Esophagus squamous epithelium (tissue), 5 donors: ENCODE results near the gene PKN2. TPM values are rescaled to one million over a fixed set of nuclear protein-coding genes. Genes with fewer than 3 reads are reported as not detected.

ENCODE experiments used
- DNase-seq: peaks from one replicate; lab custom pipeline; 2025; lab: John Stamatoyannopoulos, UW
- H3K27ac ChIP-seq, 4 donors: fragments of 200-600 bp; sonication (generic); one replicate each; pipeline ENCODE4 v1.5.1; 2016 to 2019; ENCODE audit warnings: mild to moderate bottlenecking in 1 of 4
- H3K27me3 ChIP-seq, 4 donors: fragments of 200-600 bp; sonication (generic); 1 replicate in 3 of 4; 2 replicates in 1 of 4; pipeline versions ENCODE4 v1.5.1 to v1.6.0; 2017 to 2021; ENCODE audit warnings: antibody characterized with exemption in 1 of 4
- H3K36me3 ChIP-seq, 3 donors: fragments of 200-600 bp; sonication (generic); one replicate each; pipeline ENCODE4 v1.5.1; 2016 to 2019
- H3K4me1 ChIP-seq, 3 donors: fragments of 200-600 bp; sonication (generic); one replicate each; pipeline ENCODE4 v1.5.1; 2017 to 2019
- H3K4me3 ChIP-seq, 4 donors: fragments of 200-600 bp; sonication (generic); 1 replicate in 3 of 4; 2 replicates in 1 of 4; pipeline ENCODE4 v1.5.1; 2016 to 2019; ENCODE audit warnings: mild to moderate bottlenecking in 2 of 4, moderate library complexity in 1 of 4
- H3K9me3 ChIP-seq, 3 donors: fragments of 200-600 bp; sonication (generic); one replicate each; pipeline ENCODE4 v1.5.1; 2016 to 2019
- POLR2A ChIP-seq, 4 donors: fragments of 450-650 bp; IDR thresholded peaks; one replicate each; pipeline ENCODE4 v1.6.1; 2017; ENCODE audit warnings: antibody characterized with exemption in 4 of 4, mild to moderate bottlenecking in 4 of 4, moderate library complexity in 3 of 4
- WGBS, 2 donors: methylation state at CpG; one replicate each; pipeline ENCODE4 v1.1.5; 2018; 5-methylcytosine and 5-hydroxymethylcytosine counted together
- intact Hi-C: fragments of 100-400 bp; cut with DNase I; formaldehyde crosslinking; loops from one replicate; pipeline ENCODE4 v1.15.0; 2022
- total RNA-seq, 4 donors: library from RNA; depleted of rRNA; stranded (reverse); fragments of >200 nt; gene quantifications; one replicate each; pipeline ENCODE4 v1.1.0, GENCODE V29; 2016
- TF ChIP-seq, protein P1 (sequence below), 6 experiments: fragments of 450-650 bp in 4 of 6; fragments of 200-600 bp in 2 of 6; sonication (generic) in 2 of 6; IDR thresholded peaks; one replicate each; pipeline ENCODE4 v1.5.1; 2016 to 2019; ENCODE audit warnings: antibody characterized with exemption in 6 of 6, mild to moderate bottlenecking in 4 of 6, moderate library complexity in 4 of 6
- donor health status: DM: yes; HTN: yes; CAD: no.

The PKN2 gene
- total RNA-seq, 4 donors from 2014 or later, result 26.1 to 54.0 (median 34.8) TPM

DNA sequence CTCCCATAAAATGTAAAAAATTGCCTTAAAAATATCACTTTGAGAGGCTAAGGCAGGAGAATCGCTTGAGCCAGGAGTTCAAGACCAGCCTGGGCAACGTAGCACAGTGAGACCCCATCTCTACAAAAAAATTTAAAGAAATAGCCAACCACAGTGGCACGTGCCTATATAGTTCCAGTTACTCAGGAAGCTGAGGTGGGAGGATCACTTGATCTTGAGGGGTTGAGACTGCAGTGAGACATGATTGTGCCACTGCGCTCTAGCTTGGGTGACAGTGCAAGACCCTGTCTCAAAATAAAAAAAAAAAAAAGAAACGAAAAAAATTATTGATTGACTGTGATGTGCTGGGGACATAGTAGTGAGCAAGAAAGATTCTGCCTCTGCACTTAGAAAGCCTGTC is 38.4 kb downstream of the PKN2 start:
- 91% methylated on average over 5 of the region's 5 CpGs for WGBS, 2 donors
- Histone ChIP-seq H3K36me3 (peaks cover 0 to 5% (median 0%) of the 10 kb centered on the region in 3 donors), H3K27me3 (no peaks in the 10 kb centered on the region), H3K4me1 (peaks cover 0 to under 1% (median 0%) of the 10 kb centered on the region in 3 donors), H3K4me3 (no peak overlapping the region), H3K9me3 (no peaks in the 10 kb centered on the region), H3K27ac (no peak overlapping the region)
- TF ChIP-seq POLR2A (IDR thresholded peaks at IDR 0.05), result no peak
- TF ChIP-seq, protein P1, sequence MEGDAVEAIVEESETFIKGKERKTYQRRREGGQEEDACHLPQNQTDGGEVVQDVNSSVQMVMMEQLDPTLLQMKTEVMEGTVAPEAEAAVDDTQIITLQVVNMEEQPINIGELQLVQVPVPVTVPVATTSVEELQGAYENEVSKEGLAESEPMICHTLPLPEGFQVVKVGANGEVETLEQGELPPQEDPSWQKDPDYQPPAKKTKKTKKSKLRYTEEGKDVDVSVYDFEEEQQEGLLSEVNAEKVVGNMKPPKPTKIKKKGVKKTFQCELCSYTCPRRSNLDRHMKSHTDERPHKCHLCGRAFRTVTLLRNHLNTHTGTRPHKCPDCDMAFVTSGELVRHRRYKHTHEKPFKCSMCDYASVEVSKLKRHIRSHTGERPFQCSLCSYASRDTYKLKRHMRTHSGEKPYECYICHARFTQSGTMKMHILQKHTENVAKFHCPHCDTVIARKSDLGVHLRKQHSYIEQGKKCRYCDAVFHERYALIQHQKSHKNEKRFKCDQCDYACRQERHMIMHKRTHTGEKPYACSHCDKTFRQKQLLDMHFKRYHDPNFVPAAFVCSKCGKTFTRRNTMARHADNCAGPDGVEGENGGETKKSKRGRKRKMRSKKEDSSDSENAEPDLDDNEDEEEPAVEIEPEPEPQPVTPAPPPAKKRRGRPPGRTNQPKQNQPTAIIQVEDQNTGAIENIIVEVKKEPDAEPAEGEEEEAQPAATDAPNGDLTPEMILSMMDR (IDR thresholded peaks at IDR 0.05), result no peak
- intact Hi-C loops, result no loop called here
- DNase-seq, result no peak

DNA sequence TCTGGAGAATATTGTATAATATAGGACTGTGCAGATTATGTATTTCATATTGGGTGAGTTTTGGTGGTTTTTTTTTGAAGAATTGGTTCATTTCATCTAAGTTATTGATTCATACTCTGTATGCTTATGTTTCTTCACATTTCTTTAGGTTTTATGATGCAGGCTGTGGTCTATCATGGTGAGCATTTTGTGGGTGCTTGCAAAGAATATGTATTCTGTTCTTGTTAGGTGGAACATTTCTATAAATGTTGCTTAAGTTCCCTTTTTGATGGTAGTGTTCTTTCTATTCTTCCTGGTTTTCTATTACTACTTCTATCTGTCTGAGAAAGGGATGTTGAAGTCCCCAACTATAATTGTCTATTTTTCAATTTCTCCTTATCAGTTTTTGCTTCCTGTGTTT is 42.6 kb downstream of the PKN2 start:
- peaks cover 3 to 30% (median 8%) of the 10 kb centered on the region in 3 donors for H3K4me1 ChIP-seq
- intact Hi-C loops, result no loop called here
- H3K9me3 ChIP-seq, result no peaks in the 10 kb centered on the region
- TF ChIP-seq, protein P1 (IDR thresholded peaks at IDR 0.05), result no peak
- TF ChIP-seq POLR2A (IDR thresholded peaks at IDR 0.05), result no peak
- H3K4me3 ChIP-seq, result no peak overlapping the region
- no peaks in the 10 kb centered on the region for H3K27me3 ChIP-seq
- DNase-seq, result no peak
- H3K27ac ChIP-seq, result no peak overlapping the region
- H3K36me3 ChIP-seq, result peaks cover 0 to 16% (median 0%) of the 10 kb centered on the region in 3 donors

DNA sequence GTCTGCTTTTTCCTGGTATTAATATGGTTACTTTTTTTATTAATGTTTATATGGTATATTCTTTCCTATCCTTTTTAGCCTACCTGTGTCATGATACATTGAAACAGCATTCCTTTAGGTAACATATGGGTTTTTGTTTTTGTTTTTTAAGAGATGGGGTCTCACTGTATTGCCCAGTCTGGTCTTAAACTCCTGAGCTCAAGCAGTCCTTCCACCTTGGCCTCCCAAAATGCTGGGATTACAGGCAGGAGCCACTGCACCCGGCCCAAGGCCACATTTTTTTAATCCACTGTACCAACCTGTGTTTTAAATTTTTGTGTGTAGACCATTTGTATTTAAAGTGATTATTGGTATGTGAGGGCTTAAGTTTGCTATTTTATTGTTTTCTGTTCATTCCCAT is 43.1 kb downstream of the PKN2 start:
- DNase-seq, result no peak
- H3K9me3 ChIP-seq, result no peaks in the 10 kb centered on the region

DNA sequence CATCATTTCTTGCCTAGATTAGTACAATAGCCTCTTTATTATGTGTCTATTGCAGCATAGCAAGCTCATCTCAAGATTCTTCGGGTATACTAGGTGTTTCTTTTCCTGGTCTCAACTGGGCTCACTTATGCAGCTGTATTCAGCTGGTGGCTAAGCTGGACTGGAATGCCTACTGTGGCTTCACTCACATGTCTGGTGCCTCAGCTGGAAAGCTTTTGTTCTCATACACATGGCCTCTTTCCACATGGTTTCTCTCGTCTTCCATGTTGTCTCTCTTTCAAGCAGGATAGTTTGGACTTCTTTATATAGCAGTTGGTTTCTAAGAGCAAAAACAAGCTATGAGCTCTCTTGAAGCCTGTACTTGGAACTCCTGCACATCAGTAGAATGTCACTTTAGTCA is 45.2 kb downstream of the PKN2 start:
- peaks cover 0 to 16% (median 0%) of the 10 kb centered on the region in 3 donors for H3K36me3 ChIP-seq
- H3K4me1 ChIP-seq, result peaks cover 3 to 34% (median 8%) of the 10 kb centered on the region in 3 donors
- H3K27ac ChIP-seq, result no peak overlapping the region
- DNase-seq, result no peak
- intact Hi-C loops, result no loop called here
- H3K27me3 ChIP-seq, result no peaks in the 10 kb centered on the region
- 85 to 96% methylated on average over 2 of the region's 2 CpGs for WGBS, 2 donors
- no peak for TF ChIP-seq POLR2A (IDR thresholded peaks at IDR 0.05)
- TF ChIP-seq, protein P1 (IDR thresholded peaks at IDR 0.05), result no peak
- no peak overlapping the region for H3K4me3 ChIP-seq
- H3K9me3 ChIP-seq, result no peaks in the 10 kb centered on the region

More for the DNA sequence above, 43.1 kb downstream of the PKN2 start:
- intact Hi-C loops, result no loop called here
- peaks cover 3 to 34% (median 8%) of the 10 kb centered on the region in 3 donors for H3K4me1 ChIP-seq
- no peaks in the 10 kb centered on the region for H3K27me3 ChIP-seq
- H3K36me3 ChIP-seq, result peaks cover 0 to 16% (median 0%) of the 10 kb centered on the region in 3 donors
- no peak overlapping the region for H3K4me3 ChIP-seq
- no peak overlapping the region for H3K27ac ChIP-seq
- TF ChIP-seq, protein P1 (IDR thresholded peaks at IDR 0.05), result no peak
- no peak for TF ChIP-seq POLR2A (IDR thresholded peaks at IDR 0.05)
- WGBS, 2 donors, result 83 to 92% methylated on average over 1 of the region's 1 CpG

DNA sequence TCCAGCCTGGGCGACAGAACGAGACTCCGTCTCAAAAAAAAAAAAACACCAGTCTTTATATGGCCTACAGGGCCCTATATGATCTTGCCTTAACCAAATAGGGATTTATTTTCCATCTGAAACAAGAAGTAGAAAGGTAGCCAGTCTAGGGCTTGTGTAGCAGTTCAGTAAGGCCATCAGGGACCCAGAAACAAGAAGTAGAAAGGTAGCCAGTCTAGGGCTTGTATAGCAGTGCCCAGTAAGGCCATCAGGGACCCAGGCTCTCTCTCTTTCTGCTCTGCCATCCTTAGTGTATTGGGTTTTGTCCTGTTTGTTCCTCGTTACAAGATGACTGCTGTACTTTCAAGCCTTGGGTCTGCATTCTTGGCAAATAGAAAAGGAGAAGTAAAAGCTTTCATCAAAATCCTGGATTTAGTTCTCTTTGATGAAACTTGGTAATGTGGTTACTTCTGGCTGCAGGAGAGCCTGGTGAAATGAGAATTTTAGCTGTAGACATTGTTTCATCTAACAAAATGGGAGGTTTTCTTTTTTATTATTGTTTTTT is 46.1 kb downstream of the PKN2 start:
- intact Hi-C loops, result no loop called here
- no peak for TF ChIP-seq POLR2A (IDR thresholded peaks at IDR 0.05)
- TF ChIP-seq, protein P1 (IDR thresholded peaks at IDR 0.05), result no peak
- Histone ChIP-seq H3K27me3 (no peaks in the 10 kb centered on the region), H3K4me1 (peaks cover 3 to 34% (median 8%) of the 10 kb centered on the region in 3 donors), H3K27ac (no peak overlapping the region), H3K36me3 (peaks cover 0 to 19% (median 0%) of the 10 kb centered on the region in 3 donors), H3K9me3 (peaks cover 0 to 3% (median 3%) of the 10 kb centered on the region in 3 donors), H3K4me3 (no peak overlapping the region)
- WGBS, 2 donors, result 80 to 89% methylated on average over 4 of the region's 4 CpGs
- DNase-seq, result no peak
